Activated naive CD8-positive, alpha-beta T cell treated with anti-CD3 and anti-CD28 coated beads, Interleukin-2, amount 50 U/mL, for 16 hours (primary cell): ENCODE data around the gene CHAT.

Experiments
- DNase-seq: peaks from one replicate; pipeline ENCODE4 v3.0.0-alpha.2; 2020; ENCODE audit warnings: low read depth, low spot score

Gene CHAT

DNA sequence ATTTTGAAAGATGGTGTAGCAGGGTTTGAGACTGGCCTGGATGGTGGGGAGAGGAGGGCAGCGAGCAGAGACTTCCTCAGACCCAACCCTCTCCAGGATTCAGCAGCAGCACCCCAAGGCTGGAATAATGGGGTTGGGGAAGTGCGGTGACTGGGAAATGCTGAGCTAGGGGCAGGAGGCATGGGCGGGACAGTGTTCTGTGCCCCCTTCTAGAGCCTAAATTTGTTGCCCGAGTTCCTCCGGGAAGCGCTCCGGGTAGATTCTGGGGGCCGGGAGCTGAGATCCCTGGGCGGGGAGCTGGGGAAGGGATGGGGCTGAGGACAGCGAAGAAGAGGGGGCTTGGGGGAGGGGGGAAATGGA is at the start of gene CHAT:
CHAT (plus strand) TSS at position 156 of the 360 bp plus-strand sequence; CDS start at position 309, 153 bp downstream.
- no peak for DNase-seq

DNA sequence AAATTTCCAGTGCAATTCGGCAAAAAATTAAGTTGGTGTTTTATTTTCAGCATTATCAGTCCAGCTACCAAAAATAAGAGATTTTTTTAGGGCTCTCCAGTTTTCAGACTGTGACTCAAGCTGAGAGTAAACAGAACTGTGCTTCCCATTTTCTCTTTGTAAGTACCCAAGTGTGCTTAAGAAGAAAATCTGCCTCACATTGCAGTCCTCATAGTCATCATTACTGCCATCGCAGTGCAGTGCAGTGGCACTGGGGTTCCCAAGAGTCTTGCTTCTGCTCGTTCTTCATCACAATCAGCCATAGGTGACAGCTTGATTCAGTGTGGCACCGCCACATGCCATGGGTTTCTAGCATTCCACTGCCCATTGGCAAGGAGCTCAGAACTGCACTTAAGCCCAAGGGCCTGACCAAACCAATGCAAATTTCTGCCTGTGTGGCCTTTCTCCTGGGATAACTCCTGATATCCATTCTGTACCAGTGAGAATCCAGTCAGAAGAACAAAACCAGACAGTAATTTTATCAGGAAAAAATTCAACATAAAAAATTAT is 49.3 kb upstream of the CHAT start:
- no peak for DNase-seq

DNA sequence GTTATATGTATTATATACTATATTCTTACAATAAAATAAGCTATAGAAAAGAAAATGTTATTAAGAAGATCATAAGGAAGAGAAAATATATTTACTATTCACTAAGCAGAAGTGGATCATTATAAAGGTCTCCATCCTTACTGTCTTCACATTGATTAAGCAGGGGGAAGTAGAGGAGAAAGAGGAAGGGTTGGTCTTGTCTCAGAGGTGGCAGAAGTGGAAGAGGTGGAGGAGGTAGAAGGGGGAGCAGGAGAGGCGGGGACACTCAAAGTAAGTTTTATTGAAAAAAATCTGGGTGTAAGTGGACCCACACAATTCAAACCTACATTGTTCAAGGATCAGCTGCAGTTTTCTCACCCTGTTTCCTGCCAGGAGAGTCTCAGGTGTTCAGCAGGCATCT is 46.0 kb upstream of the CHAT start:
- DNase-seq: no peak

DNA sequence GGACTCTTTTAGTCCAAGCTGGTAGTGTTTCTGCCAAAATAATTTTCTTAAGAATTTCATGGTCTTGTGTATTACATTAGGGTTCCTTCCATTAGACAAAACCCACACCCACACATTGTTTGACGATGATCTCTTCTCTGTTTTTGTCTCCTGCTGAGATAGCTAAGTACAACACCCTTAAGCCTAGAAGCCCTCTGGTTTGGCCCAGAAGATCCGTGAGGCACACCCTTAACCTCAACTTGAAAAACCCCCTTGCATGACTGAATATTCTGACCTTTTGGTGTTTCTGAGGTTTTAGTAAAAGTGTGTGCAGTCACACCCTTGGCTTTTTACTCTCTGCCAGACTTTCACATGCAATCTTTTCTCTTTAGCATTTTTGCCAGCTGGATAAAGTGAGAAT is 45.6 kb upstream of the CHAT start:
- DNase-seq: no peak

DNA sequence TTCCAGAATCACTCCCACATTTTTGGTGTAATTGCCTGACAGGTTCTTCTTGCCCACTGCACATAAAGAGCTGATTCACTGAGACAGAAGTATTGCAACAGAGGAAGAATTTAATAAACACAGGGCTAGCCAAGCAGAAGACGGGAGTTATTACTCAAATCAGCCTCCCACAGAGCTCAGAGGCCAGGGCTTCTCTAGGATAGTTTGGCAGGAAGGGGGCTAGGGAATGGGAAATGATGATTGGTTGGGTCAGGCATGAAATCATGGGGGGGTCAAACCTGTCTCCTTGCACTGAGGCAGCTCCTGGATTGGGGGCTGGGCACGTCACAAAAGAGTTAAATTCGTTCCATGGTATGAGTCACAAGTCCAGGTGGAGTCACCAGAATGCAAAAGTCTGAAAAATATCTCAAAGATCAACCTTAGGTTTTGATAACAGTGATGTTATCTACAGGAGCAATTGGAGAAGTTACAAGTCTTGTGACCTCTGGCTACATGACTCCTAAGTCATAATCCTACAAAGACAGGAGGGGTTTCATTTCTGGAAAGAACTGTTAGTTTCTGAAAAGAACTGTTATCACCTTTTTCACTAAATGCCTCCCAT is 44.7 kb upstream of the CHAT start:
- DNase-seq: no peak

DNA sequence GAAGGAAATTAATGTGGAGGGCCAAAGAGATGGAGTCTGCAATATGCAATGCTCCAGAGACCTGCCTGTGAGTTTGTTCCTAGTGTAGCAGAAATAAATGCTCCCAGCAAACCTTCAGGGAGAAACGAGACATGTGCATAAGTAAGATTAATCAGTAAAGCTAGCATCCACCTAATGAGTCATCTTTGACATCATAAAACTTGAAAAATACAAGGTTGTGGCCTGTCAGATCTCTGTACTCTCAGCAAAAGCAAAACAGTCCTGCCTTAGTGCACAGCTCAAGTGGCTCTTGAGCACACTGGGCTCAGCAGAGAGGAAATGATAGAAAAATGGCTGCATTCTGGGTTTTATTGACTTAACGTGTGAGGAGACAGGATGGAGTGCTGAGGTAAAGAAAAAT is 42.4 kb upstream of the CHAT start:
- no peak for DNase-seq

DNA sequence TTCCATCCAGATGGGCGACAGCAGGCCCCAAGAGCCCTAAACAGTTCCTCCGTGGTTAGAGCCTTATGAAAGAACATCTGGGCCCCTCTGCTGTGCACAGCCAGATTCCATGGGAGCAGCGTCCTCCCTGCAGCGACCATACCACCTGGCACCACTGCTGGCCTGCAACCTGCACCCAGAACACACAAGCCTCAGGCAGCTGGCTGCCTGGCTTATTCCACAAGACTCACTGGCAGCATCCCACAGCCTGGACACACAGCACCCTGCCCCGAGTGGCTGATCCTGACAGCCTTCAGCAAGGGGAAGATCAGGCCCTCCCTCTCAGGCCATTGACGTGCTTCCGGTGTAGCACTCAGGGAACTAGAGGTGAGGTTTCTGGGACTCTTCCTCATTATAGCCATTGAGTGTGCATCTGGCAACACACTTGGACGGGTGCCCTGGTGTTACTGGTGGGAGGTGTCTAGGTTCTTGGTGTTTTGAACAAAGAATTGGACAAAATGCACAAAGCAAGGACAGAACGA is 41.2 kb upstream of the CHAT start:
- DNase-seq: no peak

DNA sequence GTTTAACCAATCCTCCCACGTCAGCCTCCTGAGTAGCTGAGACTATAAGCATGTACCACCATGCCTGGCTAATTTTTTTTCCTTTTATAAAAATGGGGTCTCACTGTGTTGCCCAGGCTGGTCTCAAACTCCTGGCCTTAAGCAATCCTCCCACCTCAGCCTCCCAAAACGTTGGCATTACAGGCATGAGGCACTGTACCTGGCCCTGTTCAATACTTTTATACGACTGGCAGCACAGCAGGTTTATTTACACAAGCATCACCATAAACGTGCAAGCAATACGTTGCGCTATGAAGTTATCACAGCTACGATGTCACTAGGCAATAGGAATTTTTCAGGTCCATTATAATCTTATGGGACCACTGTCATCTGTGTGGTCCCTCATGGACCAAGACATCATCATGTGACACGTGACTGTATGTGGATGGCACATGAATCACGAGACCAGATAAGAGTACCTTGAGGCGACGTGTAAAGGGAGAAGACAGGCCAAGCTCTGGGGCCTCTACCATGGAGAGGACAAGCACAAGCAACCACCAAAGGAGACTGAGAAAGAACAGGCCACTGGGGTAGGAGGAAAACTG is 38.3 kb upstream of the CHAT start:
- DNase-seq: no peak

DNA sequence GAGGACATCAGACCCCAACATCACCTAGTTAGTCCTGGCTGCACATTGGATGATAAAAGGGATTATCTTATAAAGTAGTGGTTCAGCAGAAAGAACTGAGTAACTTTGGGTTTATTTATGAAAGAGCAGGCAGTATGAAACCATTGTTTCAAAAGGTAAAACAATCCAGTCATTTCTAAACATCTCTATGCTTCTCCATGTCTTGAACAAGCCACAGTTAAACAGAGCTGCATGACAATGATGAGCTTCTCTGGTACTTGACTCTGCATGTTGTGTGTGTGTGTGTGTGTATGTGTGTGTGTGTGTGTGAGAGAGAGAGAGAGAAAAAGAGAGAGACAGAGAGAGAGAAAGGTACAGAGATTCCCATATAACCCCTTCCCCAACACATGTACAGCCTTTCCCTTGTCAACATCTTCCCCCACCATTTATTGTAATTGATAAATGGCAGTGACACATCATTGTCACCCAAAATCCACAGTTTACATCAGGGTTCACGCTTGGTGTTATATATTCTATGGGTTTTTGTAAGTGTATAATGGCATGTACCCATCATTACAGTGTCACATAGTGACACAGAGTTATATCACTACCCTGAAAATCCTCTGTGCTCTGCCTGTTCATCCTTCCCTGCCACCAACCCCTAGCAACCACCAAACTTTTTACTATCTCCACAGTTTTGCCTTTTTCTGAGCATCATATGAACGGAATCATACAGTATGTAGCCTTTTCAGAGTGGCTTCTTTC is 36.5 kb upstream of the CHAT start:
- no peak for DNase-seq

DNA sequence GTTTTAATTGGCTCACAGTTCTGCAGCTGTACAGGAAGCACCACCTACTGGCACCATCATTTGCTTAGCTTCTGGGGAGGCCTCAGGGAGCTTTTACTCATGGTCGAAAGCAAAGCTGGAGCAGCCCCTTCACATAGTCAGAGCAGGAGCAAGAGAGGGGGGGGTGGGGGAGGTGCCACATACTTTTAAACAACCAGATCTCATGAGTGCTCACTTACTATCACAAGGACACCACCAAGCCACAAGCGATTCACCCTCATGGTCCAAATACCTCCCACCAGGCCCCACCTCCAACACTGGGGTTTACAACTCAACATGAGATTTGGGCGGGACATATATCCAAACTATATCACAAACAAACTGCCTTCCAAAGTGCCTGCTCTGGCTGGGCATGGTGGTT is 35.4 kb upstream of the CHAT start:
- no peak for DNase-seq

DNA sequence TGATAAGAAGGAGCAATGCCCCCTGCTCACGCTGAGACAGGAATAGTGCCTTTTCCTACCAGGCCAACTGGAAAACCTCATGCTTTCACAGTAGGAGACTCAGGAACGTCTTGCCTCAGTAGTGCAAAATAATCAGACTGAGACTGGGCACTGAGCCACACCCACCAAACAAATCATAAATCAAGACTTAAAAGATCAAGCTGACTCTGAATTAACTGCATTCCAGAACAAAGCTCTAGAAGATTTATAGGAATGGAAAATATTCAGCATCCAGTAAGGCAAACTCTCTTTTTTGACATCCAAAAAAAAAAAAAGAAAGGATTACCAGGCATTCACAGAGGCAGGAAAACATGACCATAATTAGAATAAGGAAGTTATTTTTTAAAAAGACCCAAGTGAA is 34.2 kb upstream of the CHAT start:
- DNase-seq: no peak

DNA sequence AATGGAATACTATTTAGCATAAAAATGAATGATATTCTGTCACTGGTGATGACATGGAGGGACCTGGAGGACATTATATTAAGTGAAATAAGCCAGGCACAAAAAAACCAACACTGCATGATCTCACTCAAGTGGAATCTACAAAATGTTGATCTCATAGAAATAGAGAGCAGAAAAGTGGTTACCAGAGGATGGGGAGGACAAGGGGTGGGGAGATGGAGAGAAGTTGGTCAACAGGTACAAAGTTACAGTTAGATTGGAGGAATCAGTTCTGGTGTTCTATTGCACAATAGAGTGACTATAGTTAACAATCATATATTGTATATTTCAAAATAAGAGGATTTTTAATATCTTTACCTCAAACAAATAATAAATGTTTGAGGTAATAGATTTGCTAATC is 28.4 kb upstream of the CHAT start:
- DNase-seq: no peak

DNA sequence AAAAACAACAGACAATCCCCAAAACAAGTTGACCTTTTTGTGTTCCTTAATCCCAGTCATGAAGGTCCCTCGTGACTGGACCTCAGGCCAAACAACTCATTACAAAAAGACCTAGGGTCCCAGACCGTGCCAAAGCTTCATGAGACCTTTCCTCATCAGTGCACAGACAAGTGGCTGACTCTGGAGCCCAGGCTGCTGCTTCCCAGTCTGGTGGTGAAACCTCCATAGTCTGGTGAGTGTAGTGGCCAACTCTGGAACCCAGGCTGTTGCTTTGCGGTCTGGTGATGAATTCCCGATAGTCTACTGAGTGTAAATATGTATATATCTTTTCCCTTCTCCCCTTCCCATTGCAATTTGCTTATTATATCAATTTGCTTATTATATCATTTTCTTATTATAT is 25.9 kb upstream of the CHAT start:
- DNase-seq: no peak

DNA sequence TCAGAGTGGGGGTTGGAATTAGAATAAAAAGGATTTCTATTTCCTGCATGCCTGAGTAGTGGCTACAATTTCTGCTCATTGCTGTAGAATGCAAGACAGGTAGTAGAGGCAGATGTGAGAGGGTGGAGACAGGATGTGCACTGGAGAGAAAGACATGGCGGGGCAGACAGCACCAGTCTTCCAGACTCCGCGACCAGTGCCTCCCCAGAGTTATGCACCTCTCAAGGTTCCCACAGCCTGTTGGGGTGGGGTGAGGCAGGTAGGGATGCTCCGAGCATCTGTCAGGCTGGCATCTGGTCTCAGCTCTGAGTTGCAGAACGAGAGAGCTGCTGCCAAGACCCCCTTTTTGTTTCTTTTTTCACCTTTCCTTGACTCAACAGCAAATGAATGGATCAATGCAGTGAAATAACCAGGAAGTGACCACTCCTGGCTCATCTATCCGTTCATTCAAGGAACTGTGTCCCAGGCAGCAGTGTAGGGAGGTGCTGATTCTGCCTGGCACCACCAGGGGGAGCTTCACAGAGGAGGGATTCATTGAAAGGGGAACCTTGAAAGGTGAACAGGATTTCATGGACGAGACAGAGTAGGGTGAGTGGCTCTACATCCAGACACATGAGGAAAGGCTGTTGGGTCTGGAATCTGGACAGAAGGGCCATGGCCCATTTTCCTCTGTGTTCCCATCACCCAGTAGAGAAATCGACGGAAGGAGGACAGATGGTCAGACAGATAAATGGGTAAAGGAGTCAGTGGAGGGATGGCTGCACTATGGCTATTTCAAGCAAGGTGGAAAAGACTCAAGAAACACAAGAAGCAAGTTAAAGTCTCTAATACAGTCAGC is 20.9 kb upstream of the CHAT start:
- DNase-seq: peak; percentile 11

DNA sequence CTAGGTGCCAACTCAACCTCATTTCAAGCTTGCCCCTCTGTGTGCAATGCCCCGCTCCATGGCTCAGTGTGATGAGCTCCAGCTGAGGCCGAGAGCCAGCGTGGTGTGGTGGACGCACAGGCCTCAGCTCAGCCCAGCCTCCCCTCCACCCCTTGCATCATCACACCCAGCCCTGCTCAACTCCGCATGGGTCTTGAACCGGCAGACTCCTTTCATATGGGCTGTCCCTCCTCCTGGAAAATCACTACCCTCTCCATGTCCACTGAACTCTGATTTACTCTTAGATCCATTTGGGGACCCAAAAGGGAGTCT is 20.3 kb upstream of the CHAT start:
- no peak for DNase-seq

DNA sequence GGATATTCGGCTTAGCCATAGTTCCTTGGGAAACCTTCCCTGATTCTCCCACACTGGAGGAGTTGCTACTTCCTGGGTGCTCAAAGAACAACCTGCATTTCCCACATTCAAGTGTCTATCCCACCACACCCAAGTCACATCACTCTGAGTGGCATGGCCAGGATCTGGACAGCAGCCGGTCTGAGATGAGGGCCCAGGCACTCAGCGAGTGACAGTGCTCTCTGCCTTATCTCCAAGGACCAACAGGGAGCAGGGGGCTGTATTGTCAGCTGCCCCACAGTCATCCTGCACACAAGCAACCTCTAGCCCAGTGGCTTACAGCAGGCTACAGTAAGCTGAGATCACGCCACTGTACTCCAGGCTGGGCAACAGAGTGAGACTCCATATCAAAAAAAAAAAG is 19.8 kb upstream of the CHAT start:
- DNase-seq: no peak

DNA sequence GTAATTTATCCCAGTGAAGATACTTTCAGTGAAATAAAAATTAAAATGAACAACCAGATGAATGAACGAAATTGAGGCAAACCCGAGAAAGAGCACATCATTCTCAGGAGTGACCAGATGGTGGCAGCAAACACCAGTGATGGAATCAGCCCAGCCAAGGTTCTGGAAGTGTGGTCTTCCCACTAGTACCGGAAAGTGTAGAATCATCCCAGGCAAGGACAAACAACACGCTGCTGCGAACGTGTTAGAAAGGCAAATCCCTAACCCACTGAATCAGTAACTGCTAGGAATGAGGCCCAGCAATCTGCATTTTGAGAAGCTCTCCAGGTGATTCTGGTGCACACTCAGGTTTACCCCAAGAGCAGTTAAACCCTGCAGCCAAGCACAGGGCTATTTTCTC is 19.2 kb upstream of the CHAT start:
- DNase-seq: no peak

DNA sequence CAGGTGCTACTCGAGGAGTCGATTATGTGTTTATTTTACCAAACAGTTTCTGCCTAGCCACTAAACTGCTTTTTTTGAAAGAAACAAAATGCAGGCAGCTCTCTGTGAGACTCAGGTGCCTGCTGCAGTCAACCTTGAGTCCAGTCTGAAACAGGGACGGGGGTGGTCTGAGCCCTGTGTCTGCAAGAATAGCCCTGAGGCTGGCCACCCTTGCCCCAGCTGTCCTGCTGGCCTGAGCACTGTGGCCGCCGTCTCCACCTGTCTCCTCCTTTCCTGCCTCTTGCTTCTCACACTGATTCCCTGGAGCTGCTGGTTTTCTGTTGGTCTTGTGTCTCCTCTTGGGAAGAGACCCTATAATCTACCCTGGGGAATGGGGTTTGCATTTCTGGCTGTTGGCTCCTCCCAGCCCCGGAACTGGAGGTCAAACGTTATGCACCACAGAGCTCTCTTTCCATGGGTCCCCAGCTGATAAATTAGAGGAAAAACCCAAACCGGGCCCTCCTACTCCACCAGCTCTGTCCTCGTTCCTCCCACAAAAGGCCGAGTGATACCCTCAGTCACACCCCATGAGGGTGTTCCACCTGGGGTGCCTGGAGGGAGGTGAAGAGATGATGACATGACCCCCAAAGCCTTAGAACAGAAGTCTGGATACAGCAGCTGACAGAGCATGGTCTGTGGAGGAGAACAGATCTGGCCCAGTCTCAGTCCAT is 18.7 kb upstream of the CHAT start:
- no peak for DNase-seq

DNA sequence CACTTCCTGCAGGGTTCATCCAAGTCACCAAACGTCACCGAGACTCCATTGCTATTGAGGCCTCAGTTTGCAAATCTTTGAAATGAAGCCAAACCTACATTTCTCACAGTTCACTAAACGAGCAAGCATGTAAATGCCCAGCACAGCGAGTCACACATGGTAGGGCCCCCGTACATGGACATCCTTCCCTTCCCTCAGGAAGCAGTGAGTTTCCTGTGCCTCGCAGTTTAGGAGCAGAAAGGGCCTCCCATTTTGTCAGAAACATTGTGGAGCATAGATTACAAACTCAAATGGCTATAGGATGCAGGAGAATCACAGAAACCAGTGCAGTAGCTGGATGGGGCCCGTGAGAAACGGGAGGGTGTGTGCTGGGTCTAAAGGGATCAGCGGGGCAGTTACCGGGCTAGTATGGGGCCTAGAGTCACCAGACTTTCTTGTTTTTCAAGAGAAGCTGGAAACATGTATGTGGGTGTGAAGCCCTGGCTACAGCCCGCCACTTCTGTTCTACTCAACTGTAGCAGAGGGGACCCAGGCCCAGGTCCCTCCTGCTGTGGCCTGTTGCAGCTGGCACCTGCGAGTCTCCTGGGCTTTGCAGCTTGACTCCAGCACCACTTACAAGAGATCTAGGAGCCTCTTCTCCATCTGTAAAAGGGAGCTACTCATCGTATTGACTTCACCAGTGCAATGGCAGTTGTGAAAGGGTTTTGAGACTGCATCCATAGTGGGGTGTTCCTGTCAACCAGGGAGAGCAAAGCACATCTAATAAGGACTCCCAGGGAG is 17.9 kb upstream of the CHAT start:
- DNase-seq: no peak

DNA sequence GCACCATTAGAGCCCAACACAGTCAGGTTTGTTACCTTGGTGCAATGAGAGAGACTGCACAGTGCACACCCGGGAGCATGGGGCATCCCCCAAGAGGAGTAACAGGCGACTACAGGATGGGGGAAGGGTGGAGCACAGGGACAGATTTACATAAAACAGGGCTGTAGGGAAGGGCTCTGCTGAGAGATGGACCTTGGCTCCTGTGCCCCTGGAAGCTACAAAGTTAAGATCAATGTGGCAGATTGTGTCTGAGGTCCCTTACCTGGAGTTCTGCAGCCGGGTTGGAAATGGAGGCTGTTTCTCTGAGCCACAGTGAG is 17.4 kb upstream of the CHAT start:
- DNase-seq: no peak

DNA sequence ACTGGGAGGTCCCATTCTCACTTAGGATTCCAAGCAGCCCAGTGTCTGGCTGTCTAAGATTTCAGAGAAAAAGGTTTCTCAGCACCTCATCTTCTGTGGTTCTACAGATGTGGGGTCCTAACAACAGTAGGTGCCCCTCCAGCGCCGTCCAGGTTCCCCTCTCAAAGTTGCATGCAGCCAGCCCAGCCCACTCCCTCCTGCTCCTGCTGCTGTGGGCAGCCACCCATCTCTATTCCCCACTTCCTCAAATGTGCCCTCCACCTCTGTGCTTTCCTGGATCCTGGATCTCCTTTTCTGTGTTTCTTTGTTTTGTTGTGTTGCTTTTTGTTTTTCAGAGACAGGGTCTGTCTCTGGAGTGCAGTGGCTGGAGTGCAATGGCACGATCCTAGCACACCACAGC is 17.0 kb upstream of the CHAT start:
- no peak for DNase-seq
